WTC11 (cell line): Measurements from ENCODE around the gene CCBE1. TPM values are rescaled to one million over a fixed set of nuclear protein-coding genes. Genes with fewer than 3 reads are reported as not detected.

Experiments used
- ATAC-seq: fragments of 200-7000 bp; cut with Tn5 transposase; 2 replicates; pipeline ENCODE4 v1.10.0; 2021; ENCODE audit warnings: mild to moderate bottlenecking, moderate library complexity
- CTCF ChIA-PET: fragments of 300-600 bp; sonication (Branson Sonifier 250); formaldehyde crosslinking; loops from one replicate; lab custom pipeline; 2021; ENCODE audit warnings: antibody characterized with exemption; lab: Charles Lee
- POLR2A ChIA-PET: fragments of 350-600 bp; sonication (Branson Sonifier 250); formaldehyde crosslinking; loops from one replicate; lab custom pipeline; 2021; ENCODE audit warnings: antibody characterized with exemption; lab: Charles Lee
- DNase-seq: peaks from one replicate; pipeline ENCODE4 v3.0.0; 2021; ENCODE audit warnings: low spot score
- H3K27ac Mint-ChIP-seq: 2 replicates; pipeline ENCODE4 v1.8.0; 2021; ENCODE audit warnings: mixed read lengths
- H3K27me3 Mint-ChIP-seq: 2 replicates; pipeline ENCODE4 v1.8.0; 2021; ENCODE audit warnings: low read depth, mild to moderate bottlenecking, moderate library complexity, mixed read lengths
- H3K36me3 Mint-ChIP-seq: 2 replicates; pipeline ENCODE4 v1.8.0; 2021; ENCODE audit warnings: mixed read lengths
- H3K4me1 Mint-ChIP-seq: 2 replicates; pipeline ENCODE4 v1.8.0; 2022; ENCODE audit warnings: mixed read lengths
- H3K4me3 Mint-ChIP-seq: 2 replicates; pipeline ENCODE4 v1.8.0; 2021; ENCODE audit warnings: mild to moderate bottlenecking, moderate library complexity, mixed read lengths
- H3K9me3 Mint-ChIP-seq: 2 replicates; pipeline ENCODE4 v1.8.0; 2021; ENCODE audit warnings: mixed read lengths
- AR ChIP-seq: fragments of 250-450 bp; sonication (Bioruptor Pico); IDR thresholded peaks from 2 replicates; pipeline ENCODE4 v1.9.0; 2021; ENCODE audit warnings: mild to moderate bottlenecking
- ATF3 ChIP-seq: sonication (generic); formaldehyde crosslinking; conservative IDR thresholded peaks from 2 replicates; pipeline ENCODE4 v1.8.1; 2022; ENCODE audit warnings: mild to moderate bottlenecking, missing genetic modification reagents
- CBFB ChIP-seq: sonication (generic); formaldehyde crosslinking; IDR thresholded peaks from 2 replicates; pipeline ENCODE4 v1.8.1; 2022; ENCODE audit warnings: mild to moderate bottlenecking, low read depth, missing genetic modification reagents
- CDX4 ChIP-seq: fragments of 250-450 bp; sonication (Bioruptor Pico); IDR thresholded peaks from 2 replicates; pipeline ENCODE4 v1.9.0; 2021; ENCODE audit warnings: moderate library complexity, mild to moderate bottlenecking, inconsistent platforms, borderline replicate concordance
- CREB1 ChIP-seq: sonication (generic); formaldehyde crosslinking; IDR thresholded peaks from 2 replicates; pipeline ENCODE4 v1.8.0; 2023; ENCODE audit warnings: mild to moderate bottlenecking, missing genetic modification reagents
- EMX1 ChIP-seq: fragments of 250-450 bp; sonication (Bioruptor Pico); IDR thresholded peaks from 2 replicates; pipeline ENCODE4 v1.8.0; 2021; ENCODE audit warnings: mild to moderate bottlenecking
- ERG ChIP-seq: fragments of 250-450 bp; sonication (Bioruptor Pico); IDR thresholded peaks from 2 replicates; pipeline ENCODE4 v1.8.0; 2021; ENCODE audit warnings: mild to moderate bottlenecking
- FOXP4 ChIP-seq: sonication (generic); formaldehyde crosslinking; IDR thresholded peaks from 2 replicates; pipeline ENCODE4 v1.8.0; 2022; ENCODE audit warnings: mild to moderate bottlenecking, missing genetic modification reagents
- HMGA2 ChIP-seq: fragments of 250-450 bp; sonication (Bioruptor Pico); IDR thresholded peaks from 2 replicates; pipeline ENCODE4 v1.4.0; 2021; ENCODE audit warnings: mild to moderate bottlenecking, moderate library complexity
- JAZF1 ChIP-seq: fragments of 250-450 bp; sonication (Bioruptor Pico); IDR thresholded peaks from 2 replicates; pipeline ENCODE4 v1.9.0; 2021; ENCODE audit warnings: moderate library complexity, mild to moderate bottlenecking, inconsistent platforms
- KAT7 ChIP-seq: sonication (generic); formaldehyde crosslinking; IDR thresholded peaks from 2 replicates; pipeline ENCODE4 v1.8.1; 2023; ENCODE audit warnings: missing genetic modification reagents, mild to moderate bottlenecking, borderline replicate concordance
- MAX ChIP-seq: sonication (generic); formaldehyde crosslinking; IDR thresholded peaks from 2 replicates; pipeline ENCODE4 v1.8.0; 2022; ENCODE audit warnings: mild to moderate bottlenecking, missing genetic modification reagents
- MXD4 ChIP-seq: fragments of 250-450 bp; sonication (Bioruptor Pico); IDR thresholded peaks from 2 replicates; pipeline ENCODE4 v1.8.0; 2021; ENCODE audit warnings: mild to moderate bottlenecking, moderate library complexity, borderline replicate concordance
- NR2C2 ChIP-seq: sonication (generic); formaldehyde crosslinking; IDR thresholded peaks from 2 replicates; pipeline ENCODE4 v1.8.0; 2022; ENCODE audit warnings: mild to moderate bottlenecking, missing genetic modification reagents
- PREB ChIP-seq: sonication (generic); formaldehyde crosslinking; IDR thresholded peaks from 2 replicates; pipeline ENCODE4 v1.8.1; 2022; ENCODE audit warnings: mild to moderate bottlenecking, missing genetic modification reagents, moderate library complexity, borderline replicate concordance
- PRRX2 ChIP-seq: fragments of 250-450 bp; sonication (Bioruptor Pico); IDR thresholded peaks from 2 replicates; pipeline ENCODE4 v1.8.0; 2021; ENCODE audit warnings: mild to moderate bottlenecking
- TEAD1 ChIP-seq: sonication (generic); formaldehyde crosslinking; IDR thresholded peaks from 2 replicates; pipeline ENCODE4 v1.8.0; 2022; ENCODE audit warnings: mild to moderate bottlenecking, missing genetic modification reagents
- USF1 ChIP-seq: sonication (generic); formaldehyde crosslinking; IDR thresholded peaks from 2 replicates; pipeline ENCODE4 v1.8.0; 2022; ENCODE audit warnings: mild to moderate bottlenecking, missing genetic modification reagents
- USF2 ChIP-seq: sonication (generic); formaldehyde crosslinking; IDR thresholded peaks from 2 replicates; pipeline ENCODE4 v1.8.1; 2023; ENCODE audit warnings: mild to moderate bottlenecking, missing genetic modification reagents, moderate library complexity
- ZNF317 ChIP-seq: sonication (generic); formaldehyde crosslinking; IDR thresholded peaks from 2 replicates; pipeline ENCODE4 v1.8.1; 2023; ENCODE audit warnings: low read depth, mild to moderate bottlenecking, moderate library complexity, missing genetic modification reagents, borderline replicate concordance
- ZNF425 ChIP-seq: fragments of 250-450 bp; sonication (Bioruptor Pico); conservative IDR thresholded peaks from 2 replicates; pipeline ENCODE4 v1.9.0; 2021; ENCODE audit warnings: mild to moderate bottlenecking
- total RNA-seq: library from RNA; stranded (reverse); gene quantifications from 3 replicates; pipeline ENCODE4 v1.2.3, GENCODE V29; 2021

The CCBE1 gene
- total RNA-seq, 1 experiment from 2014 or later: 9.7 TPM

GRCh38 chr18:59560556-59560955, 136.7 kb downstream of the CCBE1 start:
- Mint-ChIP-seq H3K9me3 (peaks cover 16% of the 10 kb centered on the region), H3K4me3 (no peak overlapping the region), H3K27ac (no peak overlapping the region), H3K27me3 (peaks cover 3% of the 10 kb centered on the region; the same call in 1 of the 2 replicates), H3K36me3 (peaks cover 5% of the 10 kb centered on the region), H3K4me1 (peaks cover 17% of the 10 kb centered on the region)
- ATAC-seq (no peak), DNase-seq (no peak)
- CTCF ChIA-PET: no interaction called here
- TF ChIP-seq CBFB (CRISPR knock-in tag): no peak
- no peak for TF ChIP-seq TEAD1 (CRISPR knock-in tag)
- TF ChIP-seq FOXP4 (CRISPR knock-in tag): no peak
- TF ChIP-seq USF2: no peak
- no peak for TF ChIP-seq MAX (CRISPR knock-in tag)
- no peak for TF ChIP-seq ERG (CRISPR knock-in tag)
- POLR2A ChIA-PET: no interaction called here

GRCh38 chr18:59559528-59559927, 137.7 kb downstream of the CCBE1 start:
- DNase-seq (no peak), ATAC-seq (no peak)
- Mint-ChIP-seq H3K9me3 (peaks cover 16% of the 10 kb centered on the region), H3K4me3 (no peak overlapping the region), H3K27me3 (peaks cover 3% of the 10 kb centered on the region; the same call in 1 of the 2 replicates), H3K36me3 (peaks cover 5% of the 10 kb centered on the region), H3K27ac (no peak overlapping the region), H3K4me1 (peaks cover 19% of the 10 kb centered on the region)
- ChIA-PET POLR2A (no interaction called here), CTCF (interaction anchor here (2.0 kb wide), 1 partner anchor 9 kb away, joined by 4 read pairs; no protein-coding TSS in a partner anchor)
- TF ChIP-seq ZNF317 (no peak), CREB1 (CRISPR knock-in tag) (no peak), JAZF1 (CRISPR knock-in tag) (no peak), KAT7 (CRISPR knock-in tag) (no peak), EMX1 (CRISPR knock-in tag) (no peak), USF1 (no peak), CDX4 (CRISPR knock-in tag) (no peak), MXD4 (CRISPR knock-in tag) (no peak), PREB (no peak), HMGA2 (no peak), PRRX2 (CRISPR knock-in tag) (no peak), ATF3 (CRISPR knock-in tag) (no peak), NR2C2 (CRISPR knock-in tag) (no peak), ZNF425 (no peak), AR (no peak)
